NT2/D1 (cell line): Measurements from ENCODE around the gene FARSB.

ENCODE experiments used
- SUZ12 ChIP-seq: IDR thresholded peaks from 2 replicates; pipeline ENCODE4 v1.6.1; 2011; ENCODE audit not compliant: insufficient read length, insufficient read depth; ENCODE audit errors: extremely low read depth
- YY1 ChIP-seq: IDR thresholded peaks from 2 replicates; pipeline ENCODE4 v1.6.1; 2011; ENCODE audit not compliant: insufficient read length, insufficient read depth
- ZNF274 ChIP-seq: IDR thresholded peaks from 2 replicates; pipeline ENCODE4 v1.6.1; 2011; ENCODE audit warnings: mild to moderate bottlenecking, low read depth, low read length

- TF ChIP-seq ZNF274 (no peak), YY1 (no peak), SUZ12 (no peak)
Measured at GRCh38 chr2:222606306-222606705, 49.6 kb downstream of the FARSB start.
